GM20000 (cell line): ENCODE data around the gene TMEM171.

Source experiments
- DNase-seq: peaks from one replicate; pipeline ENCODE4 v3.0.0; 2012; ENCODE audit warnings: low spot score
- CTCF ChIP-seq: IDR thresholded peaks from 2 replicates; pipeline ENCODE4 v1.5.1; 2012; ENCODE audit warnings: mild to moderate bottlenecking, control low read depth; ENCODE audit errors: extremely low read depth, missing control alignments

The TMEM171 gene

DNA sequence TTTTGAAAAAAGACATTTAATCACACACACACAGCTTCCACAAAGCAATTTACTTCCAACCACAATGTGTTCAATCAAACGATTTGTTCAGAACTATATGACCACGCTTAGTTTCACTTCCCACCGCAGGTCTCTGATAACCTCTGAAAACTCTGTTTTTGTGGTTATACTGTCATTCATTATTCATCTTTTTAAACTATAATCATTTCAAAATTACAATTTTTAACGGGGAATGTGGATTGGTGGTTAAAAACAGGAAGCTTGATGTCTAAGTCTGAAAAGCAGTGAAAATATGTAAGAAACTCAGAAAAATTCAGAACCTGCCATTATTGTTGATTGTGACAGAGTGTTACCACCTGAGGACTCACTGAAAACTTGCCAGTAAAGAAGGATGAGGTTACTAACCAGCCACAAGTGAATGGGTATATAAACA lies 39.9 kb downstream of the TMEM171 start:
- TF ChIP-seq CTCF, result no peak
- peak; percentile 28 for DNase-seq

DNA sequence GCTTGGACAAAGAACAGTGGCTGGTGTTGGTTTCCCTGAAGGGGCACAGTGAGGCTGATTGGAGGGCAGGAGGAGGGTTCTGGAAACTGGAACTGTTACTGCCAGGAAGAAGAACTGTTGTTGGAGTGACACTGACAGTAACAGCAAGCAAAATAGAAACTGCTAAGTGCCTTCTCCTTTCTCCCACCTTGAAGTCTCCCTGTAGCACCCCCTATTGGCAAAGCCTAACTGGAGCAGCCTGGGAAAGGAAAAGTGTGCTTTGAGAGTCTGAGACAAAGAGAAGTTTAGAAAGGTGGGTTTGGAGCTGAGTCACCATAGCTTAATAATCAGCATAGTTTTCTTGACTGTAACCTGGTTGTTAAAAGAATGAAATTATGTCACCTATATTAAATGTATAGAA lies 50.1 kb downstream of the TMEM171 start:
- DNase-seq, result no peak
- TF ChIP-seq CTCF, result peak; percentile 38

DNA sequence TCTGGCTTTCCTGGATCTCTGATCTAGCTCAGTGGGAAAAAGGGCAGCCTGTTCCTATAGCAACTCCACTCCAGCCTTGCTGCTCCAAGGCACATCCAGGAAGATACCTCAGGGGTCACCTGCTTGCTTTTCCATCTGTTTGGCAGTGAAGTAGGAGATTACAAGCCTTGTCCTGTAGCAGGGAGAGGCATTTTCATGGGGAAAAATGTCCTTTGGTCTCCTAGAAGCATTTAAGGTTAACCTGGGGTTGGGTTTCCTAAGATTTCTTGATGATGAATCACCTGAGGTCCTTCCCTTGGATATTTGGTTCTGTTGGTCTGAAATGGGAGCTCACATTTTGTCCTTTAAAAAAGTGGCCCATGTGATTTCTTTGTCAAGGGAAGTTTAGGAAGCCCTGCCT lies 51.1 kb downstream of the TMEM171 start:
- no peak for TF ChIP-seq CTCF
- no peak for DNase-seq

- no peak for TF ChIP-seq CTCF
- no peak for DNase-seq
Measured at GRCh38 chr5:73172951-73173350, 52.6 kb downstream of the TMEM171 start, which contains the start of gene TMEM174. TMEM174 (plus strand) TSS chr5:73173193; CDS start chr5:73173244, 51 bp downstream.

DNA sequence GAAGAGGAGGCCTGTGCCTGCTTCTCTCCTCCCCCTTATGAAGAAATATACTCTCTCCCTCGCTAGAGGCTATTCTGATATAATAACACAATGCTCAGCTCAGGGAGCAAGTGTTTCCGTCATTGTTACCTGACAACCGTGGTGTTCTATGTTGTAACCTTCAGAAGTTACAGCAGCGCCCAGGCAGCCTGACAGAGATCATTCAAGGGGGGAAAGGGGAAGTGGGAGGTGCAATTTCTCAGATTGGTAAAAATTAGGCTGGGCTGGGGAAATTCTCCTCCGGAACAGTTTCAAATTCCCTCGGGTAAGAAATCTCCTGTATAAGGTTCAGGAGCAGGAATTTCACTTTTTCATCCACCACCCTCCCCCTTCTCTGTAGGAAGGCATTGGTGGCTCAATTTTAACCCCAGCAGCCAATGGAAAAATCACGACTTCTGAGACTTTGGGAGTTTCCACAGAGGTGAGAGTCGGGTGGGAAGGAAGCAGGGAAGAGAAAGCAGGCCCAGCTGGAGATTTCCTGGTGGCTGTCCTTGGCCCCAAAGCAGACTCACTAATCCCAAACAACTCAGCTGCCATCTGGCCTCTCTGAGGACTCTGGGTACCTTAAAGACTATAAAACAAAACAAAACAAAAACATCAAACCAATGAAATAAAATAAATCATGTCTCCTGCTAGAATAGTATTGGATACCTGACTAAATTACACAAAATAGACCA lies 53.9 kb downstream of the TMEM171 start:
- no peak for TF ChIP-seq CTCF
- no peak for DNase-seq

DNA sequence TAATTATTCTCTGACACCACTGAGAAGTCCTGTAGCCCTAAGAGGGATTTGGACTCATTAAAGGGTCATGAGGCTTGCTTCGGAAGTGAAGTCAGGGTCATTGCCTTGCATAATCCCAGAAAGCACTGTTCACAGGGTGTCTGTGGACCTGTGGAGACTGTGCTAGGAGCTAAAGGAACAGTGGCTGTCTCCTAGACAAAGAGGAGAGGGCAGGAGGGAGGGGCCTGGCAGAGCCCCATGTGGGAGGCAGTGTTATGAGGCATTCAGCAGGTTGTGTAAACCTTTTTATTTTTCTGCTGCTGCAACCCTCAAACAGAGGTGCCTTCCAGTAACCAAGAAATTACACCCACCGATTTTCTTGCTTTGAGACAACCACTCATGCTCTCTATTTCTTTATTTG lies 55.9 kb downstream of the TMEM171 start:
- DNase-seq, result no peak
- TF ChIP-seq CTCF, result no peak

DNA sequence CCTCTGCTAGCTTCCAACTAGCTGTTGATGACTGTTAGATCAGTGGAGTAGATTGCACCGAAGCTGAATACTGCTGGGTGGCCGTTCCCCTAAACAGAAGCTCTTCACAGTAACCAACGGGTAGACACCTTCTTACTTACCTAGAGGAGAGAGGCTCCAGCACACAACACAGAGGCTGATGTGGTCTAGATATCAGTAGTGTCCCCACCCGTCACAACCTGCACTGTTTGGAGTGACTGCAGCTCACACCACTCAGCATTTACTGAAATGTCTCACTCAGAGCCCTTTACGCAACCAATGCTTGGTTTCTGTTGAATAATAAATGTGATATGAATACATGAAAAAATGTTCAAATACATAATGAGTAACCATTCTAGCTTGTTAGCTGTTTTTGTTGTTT lies 57.9 kb downstream of the TMEM171 start:
- no peak for DNase-seq
- no peak for TF ChIP-seq CTCF
